Putamen (tissue), 1 donor: ENCODE measurements around the gene LRP4.
"Not testable (repeated sequence)": the region's sequence is repeated elsewhere in the genome, so short reads cannot be mapped to it uniquely, and the experiment has no call there.

Source experiments
- DNase-seq: peaks from one replicate; pipeline ENCODE4 v3.0.0-alpha.2; 2016; ENCODE audit warnings: low spot score

LRP4 gene

GRCh38 chr11:46927928-46928327 is 9.6 kb upstream of the LRP4 start:
- DNase-seq, result not testable (repeated sequence)

- no peak for DNase-seq
Measured at GRCh38 chr11:46920755-46921154, 2.4 kb upstream of the LRP4 start.

GRCh38 chr11:46918788-46919513 is 601 bp upstream of the LRP4 start:
- no peak for DNase-seq

GRCh38 chr11:46917762-46918082 is 628 bp downstream of the LRP4 start:
- DNase-seq, result no peak

- no peak for DNase-seq
Measured at GRCh38 chr11:46917109-46917761, 1.1 kb downstream of the LRP4 start.

GRCh38 chr11:46916286-46917108 is 1.9 kb downstream of the LRP4 start:
- DNase-seq, result peak; percentile 42

- no peak for DNase-seq
Measured at GRCh38 chr11:46914910-46915309, 3.4 kb downstream of the LRP4 start.

- DNase-seq, result peak; percentile 34
Measured at GRCh38 chr11:46914363-46914762, 4.0 kb downstream of the LRP4 start.

- DNase-seq, result peak; percentile 13
Measured at GRCh38 chr11:46913484-46913883, 4.9 kb downstream of the LRP4 start.

GRCh38 chr11:46912526-46913150 is 5.7 kb downstream of the LRP4 start:
- DNase-seq, result peak; percentile 38

GRCh38 chr11:46907606-46908005 is 10.7 kb downstream of the LRP4 start:
- DNase-seq, result no peak

- DNase-seq, result peak; percentile 46
Measured at GRCh38 chr11:46906609-46907041, 11.7 kb downstream of the LRP4 start.

- no peak for DNase-seq
Measured at GRCh38 chr11:46905806-46906205, 12.5 kb downstream of the LRP4 start.

GRCh38 chr11:46903846-46904245 is 14.5 kb downstream of the LRP4 start:
- DNase-seq, result peak; percentile 98

GRCh38 chr11:46902694-46903093 is 15.7 kb downstream of the LRP4 start:
- DNase-seq, result no peak

- peak; percentile 72 for DNase-seq
Measured at GRCh38 chr11:46901156-46901555, 17.2 kb downstream of the LRP4 start.

GRCh38 chr11:46900091-46900746 is 18.1 kb downstream of the LRP4 start:
- DNase-seq, result no peak

- no peak for DNase-seq
Measured at GRCh38 chr11:46899501-46900025, 18.8 kb downstream of the LRP4 start.

- no peak for DNase-seq
Measured at GRCh38 chr11:46898396-46899095, 19.8 kb downstream of the LRP4 start.

- DNase-seq, result peak; percentile 22
Measured at GRCh38 chr11:46896719-46897406, 21.5 kb downstream of the LRP4 start.
